Liver (tissue), 3 donors: ENCODE measurements around the gene ZFYVE27.

Experiments used
- CTCF ChIP-seq: fragments of 150-350 bp; IDR thresholded peaks from 2 replicates; pipeline ENCODE4 v1.5.1; 2017; ENCODE audit warnings: improper control_type of control experiment, low read depth, low read length; ENCODE audit not compliant: missing input control
- FOXA1 ChIP-seq: IDR thresholded peaks from 2 replicates; pipeline ENCODE4 v1.6.1; 2016; ENCODE audit warnings: antibody characterized with exemption
- GABPA ChIP-seq, 2 donors: IDR thresholded peaks in 1 of 2; conservative IDR thresholded peaks in 1 of 2; 2 replicates each; pipeline ENCODE4 v1.6.1; 2016; ENCODE audit warnings: antibody characterized with exemption in 2 of 2, mild to moderate bottlenecking in 1 of 2, moderate library complexity in 1 of 2
- HNF4A ChIP-seq, 2 donors: conservative IDR thresholded peaks; 2 replicates each; pipeline ENCODE4 v1.6.1; 2016; ENCODE audit warnings: antibody characterized with exemption in 2 of 2, mild to moderate bottlenecking in 2 of 2
- JUND ChIP-seq, 2 donors: IDR thresholded peaks; 2 replicates each; pipeline ENCODE4 v1.6.1; 2016; ENCODE audit warnings: antibody characterized with exemption in 2 of 2
- MAX ChIP-seq: IDR thresholded peaks from 2 replicates; pipeline ENCODE4 v1.6.1; 2016; ENCODE audit warnings: antibody characterized with exemption
- RAD21 ChIP-seq, 2 donors: IDR thresholded peaks; 2 replicates each; pipeline ENCODE4 v1.6.1; 2016; ENCODE audit warnings: antibody characterized with exemption in 2 of 2, mild to moderate bottlenecking in 2 of 2
- REST ChIP-seq: IDR thresholded peaks from 2 replicates; pipeline ENCODE4 v1.6.1; 2016; ENCODE audit warnings: antibody characterized with exemption, mild to moderate bottlenecking
- SP1 ChIP-seq: IDR thresholded peaks from 2 replicates; pipeline ENCODE4 v1.6.1; 2018; ENCODE audit warnings: antibody characterized with exemption, mild to moderate bottlenecking
- TAF1 ChIP-seq: conservative IDR thresholded peaks from 2 replicates; pipeline ENCODE4 v1.6.1; 2016; ENCODE audit warnings: antibody characterized with exemption, mild to moderate bottlenecking
- YY1 ChIP-seq: IDR thresholded peaks from 2 replicates; pipeline ENCODE4 v1.6.1; 2016; ENCODE audit warnings: antibody characterized with exemption, mild to moderate bottlenecking
- ZBTB33 ChIP-seq: IDR thresholded peaks from 2 replicates; pipeline ENCODE4 v1.6.1; 2016; ENCODE audit warnings: antibody characterized with exemption
- donor health status: healthy.
- donor health status: healthy.

- TF ChIP-seq CTCF: no peak
- TF ChIP-seq ZBTB33: no peak
- no peak for TF ChIP-seq MAX
- no peak for TF ChIP-seq JUND (IDR thresholded peaks at IDR 0.05)
- no peak for TF ChIP-seq RAD21 (IDR thresholded peaks at IDR 0.05)
- no peak for TF ChIP-seq SP1
- no peak for TF ChIP-seq REST
- TF ChIP-seq YY1: no peak
- TF ChIP-seq TAF1: no peak
- no peak for TF ChIP-seq GABPA (IDR thresholded peaks at IDR 0.05 in 1 of 2, conservative IDR thresholded peaks at IDR 0.05 in 1 of 2)
- no peak for TF ChIP-seq FOXA1
- TF ChIP-seq HNF4A (conservative IDR thresholded peaks at IDR 0.05): peak; percentile 59 to 68
Observed at GRCh38 chr10:97724341-97724941, 12.5 kb upstream of the ZFYVE27 start.
